ENCODE measurements around the gene PSMD6. TPM values are rescaled to one million over a fixed set of nuclear protein-coding genes. Genes with fewer than 3 reads are reported as not detected.

The PSMD6 gene
- total RNA-seq = 97.6 and 100 TPM in 2 replicates

- intact Hi-C loops (cut with micrococcal nuclease) = loop anchor here (1.0 to 2.0 kb wide), 6 partner anchors 55 to 461 kb away; partner anchors contain the start of gene SCAANT1
These were observed at the start of gene PSMD6 for GRCh38 chr3:64023187-64023860. Gene PSMD6 (minus strand): TSS chr3:64023494. CDS start chr3:64023419, 75 bp downstream.

- intact Hi-C loops (cut with micrococcal nuclease) = no loop called here
These were observed 48.8 kb upstream of the PSMD6 start for GRCh38 chr3:64072126-64072525.

- intact Hi-C loops (cut with micrococcal nuclease) = no loop called here
These were observed 47.4 kb upstream of the PSMD6 start for GRCh38 chr3:64070704-64071103.

- intact Hi-C loops (cut with micrococcal nuclease) = no loop called here
These were observed 44.4 kb upstream of the PSMD6 start for GRCh38 chr3:64067506-64068346.

GRCh38 chr3:64064804-64065203 is 41.5 kb upstream of the PSMD6 start:
- intact Hi-C loops (cut with micrococcal nuclease) = no loop called here

- intact Hi-C loops (cut with micrococcal nuclease) = no loop called here
These were observed 40.7 kb upstream of the PSMD6 start for GRCh38 chr3:64063983-64064438.

GRCh38 chr3:64063207-64063982 is 40.1 kb upstream of the PSMD6 start:
- intact Hi-C loops (cut with micrococcal nuclease) = no loop called here

- intact Hi-C loops (cut with micrococcal nuclease) = no loop called here
These were observed 38.3 kb upstream of the PSMD6 start for GRCh38 chr3:64061628-64062027.

GRCh38 chr3:64059484-64060175 is 36.3 kb upstream of the PSMD6 start:
- intact Hi-C loops (cut with micrococcal nuclease) = no loop called here

- intact Hi-C loops (cut with micrococcal nuclease) = no loop called here
These were observed 35.3 kb upstream of the PSMD6 start for GRCh38 chr3:64058566-64058965.

- intact Hi-C loops (cut with micrococcal nuclease) = no loop called here
These were observed 33.9 kb upstream of the PSMD6 start for GRCh38 chr3:64057231-64057630.

GRCh38 chr3:64056606-64057180 is 33.4 kb upstream of the PSMD6 start:
- intact Hi-C loops (cut with micrococcal nuclease) = no loop called here

- intact Hi-C loops (cut with micrococcal nuclease) = no loop called here
These were observed 31.8 kb upstream of the PSMD6 start for GRCh38 chr3:64055076-64055475.

- intact Hi-C loops (cut with micrococcal nuclease) = no loop called here
These were observed 31.2 kb upstream of the PSMD6 start for GRCh38 chr3:64054488-64054887.

GRCh38 chr3:64053581-64053980 is 30.3 kb upstream of the PSMD6 start:
- intact Hi-C loops (cut with micrococcal nuclease) = no loop called here

- intact Hi-C loops (cut with micrococcal nuclease) = no loop called here
These were observed 29.8 kb upstream of the PSMD6 start for GRCh38 chr3:64053117-64053516.

- intact Hi-C loops (cut with micrococcal nuclease) = no loop called here
These were observed 26.5 kb upstream of the PSMD6 start for GRCh38 chr3:64049832-64050231.

- intact Hi-C loops (cut with micrococcal nuclease) = no loop called here
These were observed 25.8 kb upstream of the PSMD6 start for GRCh38 chr3:64049136-64049535.

GRCh38 chr3:64048631-64049061 is 25.4 kb upstream of the PSMD6 start:
- intact Hi-C loops (cut with micrococcal nuclease) = no loop called here

GRCh38 chr3:64047787-64048186 is 24.5 kb upstream of the PSMD6 start:
- intact Hi-C loops (cut with micrococcal nuclease) = no loop called here
